GM12872 (cell line): Measurements from ENCODE around the gene MTA2.

Experiments
- CTCF ChIP-seq: IDR thresholded peaks from 3 replicates; pipeline ENCODE4 v1.5.1; 2011; ENCODE audit warnings: low read depth, mild to moderate bottlenecking, low read length, moderate library complexity; ENCODE audit not compliant: insufficient read depth

Gene MTA2

DNA sequence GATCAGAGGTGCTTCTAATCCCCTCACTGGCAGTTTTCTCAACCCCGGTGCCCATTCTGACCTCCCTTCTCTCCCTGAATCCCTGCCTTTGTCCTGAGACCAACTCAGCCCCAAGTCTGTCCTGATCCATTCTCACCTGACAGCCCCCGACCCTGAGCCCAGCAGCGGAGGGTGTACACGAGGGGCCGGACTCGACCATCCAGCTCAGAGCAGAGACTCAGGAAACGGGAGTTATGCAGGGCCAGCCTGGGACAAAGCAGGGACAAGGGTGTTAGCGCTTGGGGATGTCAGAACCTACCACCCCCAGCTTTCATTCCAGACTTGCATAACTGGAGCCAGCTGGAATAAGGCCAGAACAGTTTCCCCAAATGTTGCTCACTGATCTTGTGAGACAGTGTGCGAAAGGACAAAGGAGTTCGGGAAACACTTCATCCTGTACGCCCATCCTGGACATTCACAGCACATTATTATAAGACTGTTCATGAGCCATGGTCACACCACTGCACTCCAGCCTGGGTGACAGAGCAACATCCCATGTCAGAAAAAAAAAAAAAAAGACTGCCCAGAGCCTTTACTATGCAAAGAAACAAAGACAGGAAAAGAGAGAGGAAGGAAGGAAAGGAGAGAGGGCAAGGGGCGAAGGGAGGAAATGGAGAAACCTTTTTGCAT, 24.5 kb downstream of the MTA2 start:
- TF ChIP-seq CTCF: no peak

DNA sequence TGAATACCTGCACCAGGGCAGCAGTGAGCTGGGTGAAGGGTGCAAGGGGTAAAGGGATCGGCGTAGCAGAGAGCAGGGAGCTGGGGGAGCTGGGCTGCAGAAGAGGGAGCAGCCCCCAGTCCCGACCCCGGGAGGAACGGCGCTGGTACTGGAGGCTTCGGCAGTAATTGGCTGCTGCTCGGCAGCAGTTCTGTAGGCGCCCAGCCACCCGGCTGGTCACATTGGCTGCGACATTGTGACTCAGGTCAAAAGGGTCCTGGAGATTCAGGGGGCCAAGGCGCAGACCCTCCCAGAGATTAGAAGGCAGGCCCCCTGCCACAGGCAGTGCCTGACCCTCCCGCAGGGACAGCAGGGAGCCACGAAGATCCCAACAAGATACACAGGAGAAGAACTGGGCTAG, 25.8 kb downstream of the MTA2 start:
- no peak for TF ChIP-seq CTCF

- TF ChIP-seq CTCF: no peak
Observed at GRCh38 chr11:62575156-62575555, 26.5 kb downstream of the MTA2 start.

- TF ChIP-seq CTCF: no peak
Observed at GRCh38 chr11:62574363-62575071, 27.1 kb downstream of the MTA2 start.

GRCh38 chr11:62573592-62574362, 27.9 kb downstream of the MTA2 start, which contains the start of gene EEF1G:
Gene EEF1G, minus strand, starts transcription at chr11:62573891. Its CDS starts 49 bp downstream, at chr11:62573842.
- TF ChIP-seq CTCF: no peak

DNA sequence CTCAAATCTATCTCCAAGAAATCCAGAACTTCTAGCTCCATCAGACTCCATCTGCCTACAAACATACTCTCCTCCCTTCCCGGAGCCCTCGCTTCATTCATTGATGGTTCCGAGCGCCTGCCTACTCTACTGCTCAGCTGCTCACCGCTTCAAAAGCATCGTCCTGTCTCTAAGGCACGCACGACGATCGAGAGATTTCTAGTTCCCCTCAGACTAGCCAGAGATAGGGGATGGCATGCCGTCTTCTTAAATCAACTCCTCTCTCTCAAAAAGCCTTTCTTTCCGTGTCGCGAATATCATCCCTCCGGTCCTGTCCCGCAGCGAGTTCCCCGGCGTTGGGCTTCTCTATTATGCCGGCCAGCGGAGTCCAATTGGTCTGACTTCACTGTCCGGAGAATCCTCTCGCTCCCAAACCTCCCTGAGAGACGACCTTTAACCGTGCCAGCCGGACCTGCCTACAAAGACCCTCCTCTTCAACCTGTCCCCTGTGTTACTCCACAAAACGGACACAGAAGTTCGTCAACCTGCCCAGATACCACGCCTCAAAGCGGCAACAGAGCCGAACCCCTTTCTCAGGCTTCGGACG, 28.6 kb downstream of the MTA2 start:
- no peak for TF ChIP-seq CTCF

DNA sequence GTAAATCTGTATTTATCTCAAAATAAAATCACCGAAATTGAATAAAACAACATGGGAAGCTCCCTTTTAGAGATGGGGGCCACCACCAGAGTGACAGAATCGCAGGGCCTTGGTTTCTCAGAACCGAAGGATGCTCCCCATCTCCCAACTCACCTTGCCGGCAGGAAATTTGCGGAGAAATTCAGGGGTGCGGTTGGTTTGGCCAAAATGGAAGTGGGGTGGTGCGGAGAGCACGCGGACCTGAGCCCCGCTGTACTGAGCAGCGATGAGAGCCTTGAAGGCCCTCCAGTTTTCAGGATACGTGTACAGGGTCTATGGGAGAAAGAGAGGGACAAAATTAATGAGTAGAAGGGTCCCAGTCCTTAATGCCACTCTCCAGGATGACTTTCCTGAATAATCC, 29.2 kb downstream of the MTA2 start:
- no peak for TF ChIP-seq CTCF
